8988T (cell line): Measurements from ENCODE around the gene OPCML.

Source experiments
- DNase-seq: peaks from one replicate; pipeline ENCODE4 v3.0.0; 2011

The OPCML gene

DNA sequence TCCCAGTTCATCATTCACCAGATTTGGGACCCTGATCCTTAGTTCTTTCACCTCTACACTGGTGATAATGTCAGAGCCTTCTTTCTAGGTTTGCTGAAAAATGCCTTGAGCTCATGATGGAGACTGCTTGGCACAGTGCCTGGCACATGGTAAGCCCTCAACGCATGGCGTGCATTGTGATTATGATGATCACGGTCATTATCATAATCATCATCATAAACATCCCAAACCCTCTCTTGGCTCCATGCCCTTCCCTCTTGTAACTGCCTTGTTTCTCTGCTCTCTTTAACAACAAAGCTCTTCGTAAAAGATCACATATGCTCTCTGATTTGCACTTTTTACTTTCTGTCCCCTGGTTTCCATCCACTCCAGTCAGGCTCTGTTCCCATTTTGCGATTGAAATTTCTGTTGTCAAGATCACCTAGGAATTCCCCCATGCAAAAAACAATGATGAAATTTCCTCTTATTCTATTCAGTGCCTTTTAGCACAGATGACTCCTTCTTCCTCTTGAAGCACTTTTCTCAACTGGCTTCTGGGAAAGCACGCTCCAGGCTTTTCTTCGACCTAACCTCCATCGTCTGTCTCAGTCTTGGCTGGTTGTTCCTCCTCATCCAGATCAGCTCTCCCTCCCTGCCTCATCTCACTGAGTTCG is 479.1 kb downstream of the OPCML start:
- no peak for DNase-seq

DNA sequence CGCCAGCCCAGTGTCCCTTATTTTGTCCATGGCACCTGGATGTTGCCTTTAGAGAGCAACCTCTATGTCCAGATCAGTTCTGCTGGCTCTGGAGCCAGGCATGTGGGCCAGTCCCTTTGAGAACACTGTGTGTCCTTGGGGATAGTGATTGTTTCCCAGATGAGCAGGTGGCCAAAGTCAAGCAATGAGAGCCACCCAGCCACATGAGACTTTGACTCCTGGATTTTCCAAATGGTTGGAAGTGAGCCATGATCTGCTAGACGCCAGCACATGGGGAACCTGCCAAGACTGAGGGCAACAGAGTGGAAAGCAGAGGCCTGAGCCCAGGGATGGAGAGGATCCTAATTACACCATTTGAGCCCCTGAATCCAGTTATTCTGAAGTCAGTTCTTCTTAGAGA is 479.8 kb downstream of the OPCML start:
- no peak for DNase-seq

DNA sequence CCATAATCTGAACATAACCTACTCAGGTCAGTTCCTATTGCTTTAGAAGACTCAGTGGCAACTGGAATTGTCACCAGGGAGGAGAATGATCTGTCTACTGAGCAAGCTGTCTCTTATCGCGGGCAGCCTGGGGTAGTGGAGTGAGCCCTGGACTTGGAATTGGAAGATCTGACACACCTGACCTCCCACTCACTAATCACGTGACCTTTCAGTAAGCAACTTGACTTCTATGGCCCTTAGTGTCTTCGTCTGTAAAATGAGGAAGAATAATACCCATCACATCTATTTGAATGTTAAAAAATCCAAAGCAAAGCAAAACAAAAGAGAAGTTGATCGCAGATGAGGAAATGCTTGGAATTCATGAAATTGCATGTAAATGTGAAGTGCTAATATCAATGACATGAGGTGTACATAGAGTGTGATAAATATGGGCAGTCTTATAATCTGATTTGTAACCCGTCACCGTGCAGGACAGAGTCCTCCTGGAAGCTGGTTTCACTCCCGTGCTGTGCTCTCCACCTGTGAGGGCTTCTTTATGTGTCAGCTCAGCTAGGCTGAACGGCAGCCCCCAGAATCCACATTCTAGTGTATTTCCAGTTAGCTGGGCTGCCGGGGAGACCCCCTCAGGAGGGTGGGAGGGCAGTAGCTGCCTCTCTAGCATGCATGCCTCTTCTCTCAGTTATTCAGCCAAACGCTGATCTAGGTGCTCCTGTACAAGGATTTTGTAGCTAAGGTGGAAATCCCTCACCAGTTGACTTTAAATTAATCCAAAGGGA is 482.9 kb downstream of the OPCML start:
- no peak for DNase-seq

- DNase-seq, result no peak
These were observed 484.0 kb downstream of the OPCML start for GRCh38 chr11:133048270-133048669.

DNA sequence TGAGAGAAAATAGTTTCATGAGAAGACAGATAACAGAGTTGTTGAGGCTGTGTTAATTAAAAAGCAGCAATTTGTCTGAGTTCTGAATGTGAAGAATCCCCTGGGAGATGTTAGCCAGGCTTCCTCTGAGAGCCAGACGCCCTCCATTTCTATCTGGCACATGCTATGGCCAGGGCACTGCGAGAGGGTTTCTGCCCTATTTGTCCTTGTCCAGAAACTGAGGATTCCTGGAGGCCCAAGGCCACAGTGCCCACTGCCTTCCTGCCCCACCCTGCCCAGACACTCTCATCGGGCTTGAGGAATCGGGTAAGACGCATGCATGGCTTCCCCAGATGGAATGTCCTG is 484.6 kb downstream of the OPCML start:
- no peak for DNase-seq

GRCh38 chr11:133047036-133047770 is 485.1 kb downstream of the OPCML start:
- DNase-seq, result no peak

GRCh38 chr11:133046252-133046651 is 486.0 kb downstream of the OPCML start:
- DNase-seq, result no peak

- no peak for DNase-seq
These were observed 490.1 kb downstream of the OPCML start for GRCh38 chr11:133041928-133042882.

DNA sequence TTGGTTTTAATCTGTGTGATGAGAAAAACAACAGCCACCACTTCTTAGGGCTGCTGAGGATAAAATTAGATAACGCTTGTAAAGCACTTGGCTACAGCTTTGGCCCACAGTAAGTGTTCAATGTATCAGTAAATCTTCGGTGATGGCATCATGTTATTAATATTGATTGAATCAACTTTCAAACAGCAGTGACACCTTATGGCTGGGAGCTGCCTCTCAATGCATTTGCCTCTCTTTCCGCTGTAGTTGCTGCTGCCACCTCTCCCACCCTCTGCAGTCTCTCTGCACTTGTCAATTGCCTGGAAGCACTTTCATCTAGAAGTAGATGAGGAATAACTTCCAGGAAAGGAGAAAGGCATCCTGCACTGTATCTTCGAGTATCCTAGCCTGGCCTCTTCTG is 491.1 kb downstream of the OPCML start:
- DNase-seq, result no peak

DNA sequence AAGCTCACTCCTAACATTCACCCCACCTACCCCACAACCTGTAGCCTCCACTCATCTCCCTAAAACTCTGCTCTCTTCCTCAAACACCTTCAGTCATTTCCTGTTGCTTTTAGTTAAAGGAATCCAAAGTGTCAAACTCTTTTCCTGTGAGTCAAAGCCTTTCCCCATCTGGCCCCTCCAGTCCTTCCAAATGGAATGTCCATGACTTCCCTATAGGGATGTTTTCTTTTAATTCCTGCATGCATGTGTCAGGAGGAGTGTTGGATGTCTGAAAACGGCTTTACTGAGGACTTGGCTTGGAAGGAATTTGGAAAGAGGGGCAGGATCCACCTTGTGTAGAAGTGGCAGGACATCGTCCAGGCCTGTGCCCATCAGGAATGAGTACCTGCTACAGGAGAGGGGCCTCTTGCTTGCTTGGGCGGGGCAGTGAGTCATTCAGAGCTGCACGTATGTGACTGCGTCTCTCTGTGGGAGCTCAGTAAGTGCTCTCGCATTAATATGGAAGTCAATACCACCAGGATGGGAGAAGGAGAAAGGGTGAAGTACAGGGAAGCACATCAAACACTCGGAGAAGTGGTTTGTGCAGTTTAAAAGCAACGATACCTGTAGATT is 491.9 kb downstream of the OPCML start:
- no peak for DNase-seq

- no peak for DNase-seq
These were observed 493.5 kb downstream of the OPCML start for GRCh38 chr11:133038850-133039249.

GRCh38 chr11:133034929-133035328 is 497.4 kb downstream of the OPCML start:
- no peak for DNase-seq

- DNase-seq, result no peak
These were observed 503.2 kb downstream of the OPCML start for GRCh38 chr11:133029107-133029506.

GRCh38 chr11:133026952-133027351 is 505.3 kb downstream of the OPCML start:
- no peak for DNase-seq

- no peak for DNase-seq
These were observed 508.0 kb downstream of the OPCML start for GRCh38 chr11:133024301-133024700.

GRCh38 chr11:133023232-133023631 is 509.1 kb downstream of the OPCML start:
- no peak for DNase-seq

GRCh38 chr11:133021553-133021952 is 510.7 kb downstream of the OPCML start:
- DNase-seq, result no peak

DNA sequence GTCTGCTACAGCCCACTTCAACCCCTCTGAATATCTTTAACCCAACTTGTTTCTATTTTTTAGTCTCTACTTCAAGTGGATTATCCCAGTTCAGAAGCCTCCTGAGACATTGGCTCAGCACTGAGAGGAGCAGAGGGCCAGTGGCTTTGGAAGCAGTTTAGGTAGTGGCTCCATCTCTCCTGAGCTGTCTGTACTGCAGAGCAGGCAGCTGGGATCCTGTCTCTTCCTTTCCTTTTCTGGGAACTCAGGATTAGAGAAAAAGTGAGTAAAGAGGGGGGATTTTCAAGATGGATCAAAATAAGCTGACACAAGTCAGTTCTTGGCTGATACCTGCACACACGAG is 512.0 kb downstream of the OPCML start:
- DNase-seq, result no peak

GRCh38 chr11:133019545-133020371 is 512.5 kb downstream of the OPCML start:
- no peak for DNase-seq

- DNase-seq, result no peak
These were observed 516.8 kb downstream of the OPCML start for GRCh38 chr11:133015457-133015856.

- no peak for DNase-seq
These were observed 518.0 kb downstream of the OPCML start for GRCh38 chr11:133014337-133014736.

DNA sequence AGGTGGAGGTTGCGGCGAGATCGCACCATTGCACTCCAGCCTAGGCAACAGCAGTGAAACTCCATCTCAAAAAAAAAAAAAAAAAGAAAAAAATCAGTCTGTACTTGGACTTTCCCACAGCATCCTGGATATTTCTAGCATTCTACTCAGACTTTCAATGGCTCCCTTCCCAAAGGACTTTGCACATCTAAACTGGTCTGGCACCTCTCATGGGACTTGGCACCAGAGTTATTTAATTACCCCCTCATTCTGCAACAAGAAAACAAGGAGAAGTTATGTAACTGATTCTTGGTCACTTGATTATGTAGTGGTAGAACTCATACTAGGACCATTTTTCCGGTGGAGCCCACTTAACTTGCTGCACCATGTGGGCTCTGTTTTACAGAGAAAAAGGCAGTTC is 519.5 kb downstream of the OPCML start:
- no peak for DNase-seq
